ENCODE measurements around the gene COX18.

GRCh38 chr4:73090738-73091137 is 21.2 kb upstream of the COX18 start:
- TF ChIP-seq TEAD1 (CRISPR knock-in tag; IDR thresholded peaks at IDR 0.05): no peak
- no peak for TF ChIP-seq NR2C2 (CRISPR knock-in tag; IDR thresholded peaks at IDR 0.05)
- TF ChIP-seq ATF2 (CRISPR knock-in tag; IDR thresholded peaks at IDR 0.05; ENCODE audit: borderline replicate concordance, low read depth): no peak
- TF ChIP-seq CTCF (IDR thresholded peaks at IDR 0.05): no peak
- no peak for TF ChIP-seq FOXJ3 (CRISPR knock-in tag; IDR thresholded peaks at IDR 0.05; ENCODE audit: borderline replicate concordance)
- TF ChIP-seq HMGXB4 (CRISPR knock-in tag; IDR thresholded peaks at IDR 0.05): no peak
- TF ChIP-seq USF2 (CRISPR knock-in tag; IDR thresholded peaks at IDR 0.05): no peak
- TF ChIP-seq ZNF416 (CRISPR knock-in tag; IDR thresholded peaks at IDR 0.05): no peak
- no peak for TF ChIP-seq JUN (CRISPR knock-in tag; IDR thresholded peaks at IDR 0.05)
- TF ChIP-seq E2F4 (CRISPR knock-in tag; IDR thresholded peaks at IDR 0.05; ENCODE audit: borderline replicate concordance, low read depth): no peak
- TF ChIP-seq ZNF512 (CRISPR knock-in tag; IDR thresholded peaks at IDR 0.05; ENCODE audit: borderline replicate concordance): no peak
- TF ChIP-seq ATF3 (CRISPR knock-in tag; conservative IDR thresholded peaks at IDR 0.05): no peak

Data from WTC11 (cell line).